ENCODE results near the gene ZNF385C.

DNA sequence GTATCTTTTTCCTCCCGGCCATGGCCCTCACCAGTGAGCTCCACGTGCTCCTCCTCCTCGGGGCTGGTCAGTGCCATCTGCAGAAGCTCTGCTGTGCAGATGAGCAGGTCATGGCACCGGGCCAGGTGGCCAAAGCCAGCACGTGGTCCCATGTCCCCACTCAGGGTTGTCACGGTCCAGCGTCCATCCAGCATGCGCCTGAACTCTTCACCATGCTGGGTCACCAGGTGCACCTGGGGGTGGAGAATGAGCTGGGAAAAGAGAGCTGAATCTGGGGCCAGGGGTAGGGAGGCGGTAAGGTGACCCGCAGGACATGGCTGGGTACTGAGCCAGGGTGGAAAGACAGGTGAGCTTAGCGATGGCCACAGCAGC is 13.0 kb upstream of the ZNF385C start:
- TF ChIP-seq EZH2 (IDR thresholded peaks at IDR 0.05) (no peak), POLR2AphosphoS5 (IDR thresholded peaks at IDR 0.05; ENCODE audit: borderline replicate concordance, low read depth, low read length) (no peak), FOXP2 (optimal IDR thresholded peaks at IDR 0.05; ENCODE audit: control extremely low read depth, extremely low read length, insufficient read depth) (no peak)
